Stimulated activated CD8-positive, alpha-beta memory T cell treated with anti-CD3 and anti-CD28 coated beads, Interleukin-4, amount 100 ng/mL, for 4 hours (primary cell): Measurements from ENCODE around the gene CEP72.
"Not testable (repeated sequence)": the region's sequence is repeated elsewhere in the genome, so short reads cannot be mapped to it uniquely, and the experiment has no call there.

Source experiments
- DNase-seq, 2 donors: peaks; one replicate each; pipeline ENCODE4 v3.0.0-alpha.2; 2020; ENCODE audit warnings: low read depth in 2 of 2, low spot score in 1 of 2

Gene CEP72

DNA sequence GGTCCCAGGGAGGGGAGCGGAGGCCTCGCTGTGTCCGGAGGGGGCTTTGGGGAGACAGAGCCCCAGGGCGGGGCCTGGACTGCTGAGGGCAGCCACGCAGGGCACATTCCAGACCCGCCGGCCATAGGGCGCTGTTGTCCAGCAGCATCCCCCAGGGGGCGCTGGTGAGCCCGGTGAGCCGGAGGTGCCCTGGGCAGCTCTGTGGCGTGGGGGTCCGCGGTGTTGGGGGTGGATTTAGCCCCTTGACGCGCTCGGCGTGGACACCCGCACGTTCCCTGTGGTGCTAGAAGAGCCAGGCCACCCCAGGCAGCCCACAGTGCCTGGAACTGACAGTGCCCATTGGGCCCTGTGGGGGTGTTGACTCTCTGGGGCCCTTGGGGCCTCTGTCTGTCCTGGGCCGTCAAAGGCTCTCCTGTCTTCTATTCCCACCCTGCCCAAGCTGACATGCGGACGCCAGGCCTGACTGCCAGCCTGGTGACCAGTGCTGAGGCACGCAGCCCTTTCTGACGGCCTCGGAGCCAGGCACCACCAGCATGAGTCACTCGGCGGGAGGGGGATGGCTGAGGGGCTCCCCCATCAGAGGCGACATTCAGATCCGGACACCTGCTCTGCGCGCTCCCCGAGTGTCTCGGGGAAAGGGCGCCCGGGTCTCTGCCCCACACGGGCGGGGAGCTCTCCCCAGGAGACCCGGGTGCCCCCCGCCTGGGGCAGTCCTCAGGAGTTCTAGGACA, 57.1 kb downstream of the CEP72 start:
- DNase-seq: no peak

- DNase-seq: no peak
Measured at GRCh38 chr5:669842-670395, 57.8 kb downstream of the CEP72 start.

DNA sequence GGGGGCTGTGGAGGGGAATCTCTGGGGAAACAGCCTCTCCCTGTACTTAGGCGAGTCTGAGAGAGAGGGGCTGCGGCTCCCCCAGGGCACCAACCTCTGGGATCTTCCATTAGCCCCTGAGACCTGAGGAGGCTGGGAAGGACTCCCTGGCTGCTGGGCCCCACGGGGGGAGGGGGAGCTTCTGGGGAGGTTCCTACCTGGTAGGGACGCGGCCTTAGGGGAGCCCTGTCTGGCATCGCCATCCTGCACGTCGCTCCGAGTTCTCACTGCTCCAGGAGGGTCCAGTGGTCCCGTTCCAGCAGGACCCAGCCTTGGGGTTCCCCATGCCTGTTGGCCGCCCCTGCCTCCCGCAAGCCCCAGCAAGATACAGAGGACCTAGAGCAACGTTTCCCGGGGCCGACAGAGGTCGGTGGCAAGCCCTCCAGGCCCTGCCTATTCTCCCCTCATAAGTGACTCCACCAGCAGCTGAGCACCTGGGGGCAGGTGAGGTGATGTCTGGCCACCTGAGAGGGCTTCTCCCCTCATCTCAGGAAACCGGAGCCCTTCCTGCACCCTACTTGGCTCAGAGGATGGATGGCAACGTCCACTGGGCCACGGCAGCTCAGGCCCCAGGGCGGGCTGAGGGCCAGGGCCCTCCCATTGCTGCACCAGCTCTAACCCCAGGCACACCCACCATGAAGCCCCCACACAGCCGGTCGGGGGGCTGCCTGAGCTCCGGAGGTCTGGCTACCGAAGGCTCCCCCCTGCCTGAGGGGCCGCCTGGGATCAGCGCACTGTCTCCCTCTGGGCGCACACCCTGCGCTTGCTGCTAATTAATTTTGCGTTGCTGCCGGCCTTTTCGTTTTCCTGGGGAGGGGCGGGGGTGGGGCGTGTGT, 58.5 kb downstream of the CEP72 start:
- DNase-seq: no peak

DNA sequence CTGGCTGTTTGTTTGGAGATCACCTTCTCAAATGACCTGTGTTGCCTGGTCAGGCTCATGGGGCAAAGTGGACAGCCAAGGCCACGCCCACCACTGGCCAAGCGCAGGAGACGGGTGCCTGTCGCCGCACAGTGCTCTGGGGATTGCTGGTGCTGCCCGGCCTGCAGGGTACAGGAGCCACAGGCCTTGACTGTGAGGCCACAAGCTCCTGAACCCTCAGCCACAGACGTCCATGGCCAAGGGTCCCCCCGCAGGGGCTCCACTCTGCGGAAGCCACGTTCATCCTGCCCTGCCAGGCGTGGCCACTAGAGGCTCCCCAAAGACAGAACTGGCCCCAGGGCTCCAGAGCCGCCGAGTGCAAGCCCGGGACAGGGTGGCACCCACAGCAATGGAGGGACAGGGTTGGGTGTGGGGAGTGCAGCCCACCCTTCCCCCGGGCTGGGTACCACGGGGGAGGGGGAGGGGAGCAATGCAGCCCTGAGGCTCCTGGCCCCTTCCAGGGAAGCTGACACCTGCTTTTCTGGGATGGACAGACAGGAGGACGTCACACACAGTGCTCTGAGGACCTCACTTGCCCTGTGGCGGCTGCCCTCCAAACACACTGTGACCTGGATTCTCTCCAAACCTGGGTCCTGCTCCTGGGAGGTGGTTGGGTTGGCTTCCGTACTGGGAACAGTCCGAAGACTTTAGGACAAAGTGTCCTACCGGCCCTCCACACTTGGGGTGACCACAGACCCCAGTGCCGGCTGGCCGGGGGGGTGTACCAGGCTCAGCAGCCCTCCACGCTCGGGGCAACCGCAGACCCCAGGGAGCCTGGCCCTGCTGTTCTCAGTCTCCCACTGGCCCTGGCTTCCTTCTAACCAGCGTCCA, 59.6 kb downstream of the CEP72 start:
- DNase-seq: peak; percentile 21 to 27

GRCh38 chr5:672329-673160, 60.4 kb downstream of the CEP72 start:
- no peak for DNase-seq

DNA sequence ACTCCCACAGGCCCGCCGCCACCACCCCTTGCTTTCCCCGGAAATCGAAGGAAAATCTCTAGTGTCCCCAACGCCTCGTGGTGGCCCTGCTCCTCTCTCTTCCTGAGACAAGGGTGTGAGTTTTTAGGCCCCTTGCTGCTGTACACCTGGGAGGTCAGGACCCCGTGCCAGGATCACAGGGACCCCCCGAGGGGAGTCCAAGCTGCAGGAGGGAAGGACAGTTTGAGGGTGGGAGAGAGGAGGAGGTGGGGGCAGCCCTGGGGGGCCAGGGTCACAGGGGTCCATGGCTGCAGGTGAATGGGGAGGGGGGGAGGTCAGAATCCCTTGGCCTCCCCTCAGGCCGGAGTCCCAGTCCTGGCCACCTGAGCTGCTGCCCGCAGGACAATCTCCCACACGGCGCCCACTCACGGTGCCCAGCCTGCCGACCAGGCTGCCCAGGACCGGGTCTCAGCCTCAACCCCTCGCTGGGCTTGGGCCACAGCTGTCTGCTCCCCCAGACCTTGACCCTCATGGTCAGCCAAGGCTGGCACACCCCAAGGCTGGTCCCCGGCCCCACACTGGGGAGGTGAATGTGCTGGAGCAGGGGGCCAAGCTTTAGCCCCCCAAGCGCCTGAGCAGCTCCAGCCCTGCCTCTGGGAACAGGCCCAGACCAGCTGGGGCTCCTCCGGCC, 61.2 kb downstream of the CEP72 start:
- no peak for DNase-seq

- no peak for DNase-seq
Measured at GRCh38 chr5:673831-674629, 61.9 kb downstream of the CEP72 start.

DNA sequence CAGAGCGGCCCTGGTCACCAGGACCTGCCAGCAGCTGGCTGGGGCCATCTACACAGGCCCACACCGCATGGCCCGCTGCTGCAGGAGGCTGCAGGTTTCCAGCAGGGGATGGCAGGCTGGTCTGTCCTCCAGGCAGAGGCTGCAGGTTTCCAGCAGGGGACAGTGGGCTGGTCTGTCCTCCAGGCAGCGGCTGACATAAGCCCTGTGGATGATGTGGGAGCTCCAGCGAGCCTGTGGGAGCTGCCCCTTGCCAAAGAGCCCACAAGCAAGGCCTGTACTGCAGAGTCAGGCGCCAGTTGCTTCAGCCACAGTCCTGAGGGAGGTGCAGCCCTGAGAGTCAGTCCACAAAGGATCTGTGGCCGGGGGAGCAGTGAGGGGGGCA, 62.5 kb downstream of the CEP72 start:
- DNase-seq: no peak

DNA sequence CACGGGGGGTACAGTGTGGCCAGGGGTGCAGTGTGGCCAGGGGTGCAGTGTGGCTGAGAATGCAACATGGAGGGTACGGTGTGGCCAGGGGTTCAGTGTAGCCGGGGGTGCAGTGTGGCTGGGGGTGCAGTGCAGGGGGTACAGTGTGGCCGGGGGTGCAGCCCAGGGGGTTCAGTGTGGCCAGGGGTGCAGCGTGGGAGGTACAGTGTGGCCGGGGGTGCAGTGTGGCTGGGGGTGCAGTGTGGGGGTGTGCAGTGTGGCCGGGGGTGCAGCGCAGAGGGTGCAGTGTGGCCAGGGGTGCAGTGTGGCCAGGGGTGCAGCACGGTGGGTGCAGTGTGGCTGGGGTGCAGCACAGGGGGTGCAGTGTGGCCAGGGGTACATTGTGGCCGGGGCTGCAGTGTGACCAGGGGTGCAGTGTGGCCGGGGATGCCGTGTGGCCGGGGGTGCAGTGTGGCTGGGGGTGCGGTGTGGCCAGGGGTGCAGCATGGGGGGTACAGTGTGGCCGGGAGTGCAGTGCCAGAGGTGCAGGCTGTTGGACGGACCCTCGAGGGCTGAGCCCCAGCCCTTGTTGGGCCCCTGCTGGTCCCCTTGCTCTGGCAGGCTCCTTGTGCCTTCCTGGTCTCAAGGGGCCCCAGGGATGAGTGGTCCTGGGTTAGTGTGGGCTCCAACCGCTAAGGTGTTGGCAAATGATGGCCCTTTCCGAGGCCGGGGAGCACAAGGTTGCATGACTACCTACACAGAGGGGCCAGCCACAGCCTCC, 63.2 kb downstream of the CEP72 start:
- no peak for DNase-seq

- DNase-seq: no peak
Measured at GRCh38 chr5:675871-676698, 63.9 kb downstream of the CEP72 start.

GRCh38 chr5:676699-677076, 64.5 kb downstream of the CEP72 start:
- no peak for DNase-seq

DNA sequence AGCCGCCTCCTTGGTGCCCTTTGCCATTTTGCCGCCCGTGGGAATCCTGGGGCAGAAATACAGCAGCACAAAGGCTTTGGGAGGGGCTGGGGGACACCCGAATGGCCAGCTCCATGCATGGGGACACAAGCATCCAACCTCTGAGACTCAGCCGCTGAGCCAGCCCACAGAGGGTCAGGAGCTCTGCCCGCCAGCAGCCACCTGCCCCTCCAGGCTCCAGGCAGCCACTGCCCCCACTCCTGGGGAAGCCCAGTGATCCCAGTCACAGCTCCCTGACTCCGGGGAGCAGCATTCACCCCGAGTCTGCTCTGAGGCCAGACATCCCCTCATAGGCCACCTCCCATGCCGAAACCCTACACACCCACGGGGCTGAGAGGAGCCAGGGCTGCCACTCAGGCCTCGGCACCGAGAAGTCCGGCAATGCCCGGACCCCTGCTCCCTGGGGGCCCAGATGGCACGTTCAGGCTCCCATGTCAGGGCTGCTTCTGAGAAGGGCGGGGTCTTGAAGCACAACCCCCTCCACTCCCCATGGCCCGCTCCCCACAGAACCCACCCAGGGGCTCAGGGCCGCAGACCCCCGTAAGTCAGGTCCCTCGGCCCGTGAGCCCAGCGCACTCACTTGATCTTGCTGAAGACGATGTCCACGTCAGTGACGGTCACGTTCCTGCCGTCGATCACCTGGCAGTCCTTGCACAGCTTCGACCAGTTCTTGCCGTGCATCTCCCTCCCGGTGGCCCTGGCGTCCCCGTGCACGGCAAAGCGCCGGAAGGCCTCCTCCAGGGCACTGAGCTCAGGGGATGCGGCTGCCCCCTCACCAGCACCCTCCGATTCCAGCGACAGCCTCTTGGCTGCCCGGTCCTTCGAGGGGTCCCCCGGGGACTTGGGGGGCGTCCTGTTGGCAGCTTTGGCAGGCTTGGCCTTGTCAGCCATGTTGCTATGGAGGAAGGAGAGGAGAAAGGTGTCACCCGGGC, 65.3 kb downstream of the CEP72 start:
- DNase-seq: no peak

- not testable (repeated sequence) for DNase-seq
Measured at GRCh38 chr5:678521-678920, 66.4 kb downstream of the CEP72 start.

DNA sequence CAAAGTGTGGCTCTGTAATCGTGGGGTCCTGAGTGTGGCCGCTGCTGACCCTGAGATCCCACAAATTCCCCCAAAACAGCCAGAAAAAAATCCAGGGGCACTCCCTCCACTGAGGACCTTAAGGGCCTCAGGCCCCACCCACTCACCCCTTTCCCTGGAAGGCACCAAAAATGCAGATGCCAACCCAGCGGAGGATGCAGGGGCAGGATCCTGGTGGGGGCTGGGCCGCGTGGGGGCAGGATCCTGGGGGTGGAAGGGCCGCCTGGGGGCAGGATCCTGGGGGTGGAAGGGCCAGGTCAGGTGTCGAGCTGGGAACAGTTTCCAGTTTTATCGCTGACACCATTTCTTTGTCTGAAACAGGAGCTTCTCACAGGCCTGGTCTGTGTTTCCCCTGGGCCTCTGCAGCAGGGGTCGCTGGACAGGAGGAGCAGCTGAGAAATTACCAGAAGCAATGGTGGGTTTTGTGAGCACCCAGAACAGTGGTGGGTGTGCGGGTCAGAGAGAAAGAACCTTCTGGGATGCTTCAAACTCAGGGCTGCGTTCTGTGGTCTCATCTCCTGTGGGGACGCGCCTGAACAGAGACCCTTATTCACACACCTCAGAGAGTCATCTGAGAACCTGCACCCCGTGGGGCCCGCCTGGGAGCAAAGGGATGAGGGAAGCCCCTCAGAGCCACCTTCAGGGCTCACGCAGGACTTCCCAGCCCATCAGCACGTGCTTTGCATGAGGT, 67.2 kb downstream of the CEP72 start:
- not testable (repeated sequence) for DNase-seq

- DNase-seq: not testable (repeated sequence)
Measured at GRCh38 chr5:680118-680795, 68.1 kb downstream of the CEP72 start.
